HG03469 (cell line): ENCODE results near the gene KCNC1.

Experiments
- ATAC-seq: cut with Tn5 transposase; IDR thresholded peaks from one replicate; pipeline ENCODE4 v1.9.1; 2021; ENCODE audit warnings: mild to moderate bottlenecking, moderate library complexity, moderate number of reproducible peaks; ENCODE audit not compliant: unreplicated experiment

KCNC1 gene

DNA sequence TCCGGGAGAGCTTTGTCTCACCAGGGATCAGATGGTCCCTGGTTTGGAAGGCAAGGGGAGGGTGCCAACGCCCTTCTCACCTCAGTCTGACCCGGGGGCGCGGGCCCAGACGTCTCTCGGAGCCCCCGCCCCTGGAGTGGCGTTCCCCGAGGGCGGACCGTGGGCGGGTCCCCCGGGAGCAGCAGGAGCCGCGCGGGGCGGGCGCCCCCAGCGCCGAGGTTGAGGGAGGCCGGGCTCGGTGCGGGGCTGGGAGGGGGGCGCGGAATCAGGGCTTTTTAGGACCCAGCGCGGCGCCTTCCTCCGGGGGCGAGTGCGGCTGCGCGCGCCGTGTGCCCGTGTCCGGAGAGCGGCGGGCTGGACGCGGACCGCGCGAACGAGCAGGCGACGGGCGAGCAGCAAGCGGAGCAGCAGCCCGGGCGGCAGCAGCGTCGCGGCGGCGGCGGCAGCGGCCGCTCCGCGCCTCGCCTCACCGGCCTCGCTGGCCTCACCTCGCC lies at the start of gene KCNC1:
Gene KCNC1 (plus strand): TSS at position 364 of the 494 bp plus-strand sequence. CDS start 1,222 bp downstream, outside the sequence.
- no peak for ATAC-seq

DNA sequence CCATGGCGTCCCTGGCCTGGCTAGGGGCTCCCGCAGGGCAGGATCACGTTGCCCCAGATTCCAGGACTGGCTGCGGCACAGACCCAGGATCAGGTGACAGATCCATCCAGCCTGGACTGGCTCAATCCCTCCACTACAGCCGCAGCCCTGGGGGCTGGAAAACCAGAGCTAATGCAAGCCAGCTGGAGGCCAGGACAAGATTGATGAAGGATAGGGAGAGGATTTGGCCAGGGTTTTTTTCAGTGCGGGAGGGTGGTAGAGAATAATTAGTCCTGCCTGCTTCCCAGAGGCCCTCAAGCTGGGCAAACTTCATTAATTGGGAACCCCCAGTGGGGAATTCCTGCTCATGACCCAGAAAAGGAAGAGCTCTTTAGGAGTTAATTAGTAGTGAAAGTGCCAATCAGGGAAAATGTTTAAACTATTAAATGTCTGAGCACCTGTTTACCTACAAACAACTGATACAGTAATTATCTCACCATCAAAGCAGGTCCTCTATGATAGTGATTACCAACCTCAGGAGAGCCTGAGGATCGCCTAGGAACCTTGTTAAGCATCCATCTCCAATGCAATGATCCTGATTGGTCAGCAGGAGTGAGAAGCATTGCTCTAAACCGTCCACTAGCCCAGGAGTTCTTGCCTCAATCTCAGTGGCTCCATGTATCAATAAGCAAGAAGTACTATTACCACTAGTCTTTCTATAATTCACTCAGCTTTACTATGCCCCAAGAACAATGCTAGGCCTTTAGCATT lies 48.2 kb upstream of the KCNC1 start:
- no peak for ATAC-seq

DNA sequence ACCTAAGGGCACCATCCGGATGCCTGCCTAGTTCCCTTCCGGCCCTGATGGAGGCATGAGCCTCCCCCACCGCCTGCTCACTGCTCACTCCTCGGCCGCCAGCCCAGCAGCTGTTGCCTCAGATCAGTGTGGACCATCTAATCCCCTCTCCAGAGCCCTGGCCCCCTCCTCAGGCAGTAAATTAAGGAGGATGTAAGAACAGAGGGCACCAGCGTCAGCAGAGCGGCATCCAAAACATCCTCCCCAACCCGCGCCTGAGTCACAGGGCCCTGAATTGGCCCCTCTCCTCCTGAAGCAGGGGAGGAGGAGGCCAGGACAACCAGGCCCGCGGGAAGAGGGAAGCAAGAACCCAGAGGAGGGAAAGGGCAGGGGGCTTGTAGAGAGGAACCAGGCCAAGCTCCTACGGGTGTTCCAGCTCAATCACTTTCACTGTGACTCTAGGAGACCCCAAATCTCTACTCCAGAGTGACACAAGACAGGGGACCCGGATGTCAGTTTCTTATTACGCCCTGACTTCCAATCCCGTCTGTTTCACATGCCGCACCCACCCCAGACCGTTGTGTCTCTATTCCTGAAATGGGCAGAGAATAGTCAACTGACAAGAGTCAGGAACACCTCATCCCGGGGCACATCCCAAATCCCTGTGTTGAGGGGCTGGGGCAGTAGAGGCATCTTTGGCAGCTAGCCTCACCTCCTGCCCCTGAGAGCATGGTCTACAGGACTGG lies 46.5 kb upstream of the KCNC1 start:
- no peak for ATAC-seq

DNA sequence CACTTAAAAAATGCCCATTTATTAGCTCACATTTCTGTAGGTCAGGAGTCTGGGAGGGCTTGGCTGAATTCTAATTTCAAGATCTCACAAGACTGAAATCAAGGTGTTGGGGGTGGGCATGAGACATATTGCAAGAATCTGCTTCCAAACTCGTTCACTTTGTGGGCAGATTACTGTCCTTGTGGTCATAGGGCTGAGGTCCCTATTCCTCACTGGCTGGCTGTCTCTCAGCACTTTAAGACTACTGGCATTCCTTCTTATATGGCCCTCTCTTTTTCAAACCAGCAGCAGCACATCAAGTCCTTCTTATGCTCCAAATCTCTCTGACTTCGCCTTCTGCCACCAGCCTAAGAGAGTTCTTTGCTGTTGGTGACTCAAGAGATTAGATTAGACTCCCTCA lies 43.0 kb upstream of the KCNC1 start:
- no peak for ATAC-seq

DNA sequence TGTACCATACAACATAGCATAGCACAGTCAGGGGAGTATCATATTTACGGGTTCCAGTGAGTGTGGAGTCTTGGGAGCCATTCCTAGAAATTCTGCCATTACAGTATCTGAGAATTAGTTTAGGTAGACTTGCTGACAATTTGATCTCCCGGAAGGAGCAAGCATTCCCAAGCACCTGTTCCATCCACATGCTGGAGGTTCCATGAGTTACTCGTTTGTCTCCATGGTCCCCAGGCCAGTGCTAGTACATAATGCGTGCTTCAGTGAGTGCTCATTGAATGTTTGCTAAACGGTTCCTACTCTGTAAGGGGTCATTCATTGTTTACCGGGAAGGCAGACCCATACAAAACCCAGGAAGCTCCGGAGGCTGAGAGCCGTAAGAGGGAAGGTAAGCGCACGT lies 42.6 kb upstream of the KCNC1 start:
- no peak for ATAC-seq

DNA sequence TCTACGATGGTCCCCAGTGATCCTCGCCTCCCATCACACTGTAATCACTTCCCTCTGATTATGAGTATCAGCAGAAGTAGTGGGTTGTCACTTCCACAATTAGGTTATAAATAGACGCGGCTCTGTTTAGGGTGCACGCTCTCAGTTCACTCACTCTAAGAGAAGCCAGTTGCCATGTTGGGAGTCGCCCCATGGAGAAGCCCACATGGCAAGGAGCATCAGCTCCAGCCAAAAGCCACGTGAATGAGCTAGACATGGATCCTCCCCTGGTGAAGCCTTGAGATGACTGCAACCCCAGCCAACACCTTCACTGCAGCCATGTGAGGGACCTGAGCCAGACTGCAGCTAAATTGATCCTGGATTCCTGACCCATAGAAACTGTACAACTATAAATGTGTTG lies 41.6 kb upstream of the KCNC1 start:
- ATAC-seq: no peak

DNA sequence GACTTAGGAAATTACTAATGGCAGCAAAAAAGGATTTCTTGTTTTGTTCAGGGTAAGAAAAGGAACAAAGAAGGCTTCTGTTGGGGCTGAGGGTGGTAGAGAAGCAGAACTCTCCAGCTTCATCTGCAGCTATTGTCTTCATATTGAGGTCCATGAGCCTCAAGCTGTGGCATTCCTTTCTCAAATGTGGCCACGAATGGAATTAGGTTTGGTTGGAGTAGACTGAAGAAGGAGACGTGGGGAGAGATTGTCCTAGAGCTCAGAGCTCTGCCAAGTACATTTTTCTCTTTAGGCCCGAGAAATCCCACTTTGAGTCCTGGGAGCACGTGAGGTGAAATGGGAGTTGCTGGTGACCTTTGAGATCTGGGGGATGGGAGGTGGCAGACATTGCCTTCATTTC lies 41.0 kb upstream of the KCNC1 start:
- ATAC-seq: no peak

DNA sequence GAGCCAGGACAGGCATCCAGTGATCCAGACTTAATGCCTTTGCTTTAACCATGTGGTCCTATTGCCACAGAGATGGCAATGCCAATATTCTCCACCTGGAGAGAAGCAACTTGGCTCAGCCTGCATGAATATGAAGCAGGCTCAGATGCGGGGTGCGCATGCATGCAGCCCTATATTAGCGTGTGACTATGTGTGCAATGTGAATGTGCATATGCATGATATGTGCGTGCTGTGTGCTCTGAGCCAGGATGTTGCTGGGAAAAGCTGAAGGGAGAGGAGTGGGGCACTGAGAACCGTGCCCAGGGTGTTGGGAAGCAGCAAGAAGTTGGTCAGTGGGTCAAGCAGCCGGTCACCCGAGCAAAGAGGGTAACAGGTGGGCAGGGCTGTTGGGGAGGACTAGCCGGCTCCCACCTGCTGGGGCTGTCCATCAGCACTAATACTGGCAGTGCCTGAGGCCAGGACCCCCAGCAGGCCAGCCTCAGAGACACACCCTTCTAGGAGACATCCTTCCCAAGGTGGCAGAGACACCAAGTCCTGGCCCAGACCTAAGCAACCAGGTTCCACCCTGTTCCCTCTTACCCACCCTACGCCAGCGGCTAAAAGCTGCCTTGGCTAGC lies 40.0 kb upstream of the KCNC1 start:
- no peak for ATAC-seq

DNA sequence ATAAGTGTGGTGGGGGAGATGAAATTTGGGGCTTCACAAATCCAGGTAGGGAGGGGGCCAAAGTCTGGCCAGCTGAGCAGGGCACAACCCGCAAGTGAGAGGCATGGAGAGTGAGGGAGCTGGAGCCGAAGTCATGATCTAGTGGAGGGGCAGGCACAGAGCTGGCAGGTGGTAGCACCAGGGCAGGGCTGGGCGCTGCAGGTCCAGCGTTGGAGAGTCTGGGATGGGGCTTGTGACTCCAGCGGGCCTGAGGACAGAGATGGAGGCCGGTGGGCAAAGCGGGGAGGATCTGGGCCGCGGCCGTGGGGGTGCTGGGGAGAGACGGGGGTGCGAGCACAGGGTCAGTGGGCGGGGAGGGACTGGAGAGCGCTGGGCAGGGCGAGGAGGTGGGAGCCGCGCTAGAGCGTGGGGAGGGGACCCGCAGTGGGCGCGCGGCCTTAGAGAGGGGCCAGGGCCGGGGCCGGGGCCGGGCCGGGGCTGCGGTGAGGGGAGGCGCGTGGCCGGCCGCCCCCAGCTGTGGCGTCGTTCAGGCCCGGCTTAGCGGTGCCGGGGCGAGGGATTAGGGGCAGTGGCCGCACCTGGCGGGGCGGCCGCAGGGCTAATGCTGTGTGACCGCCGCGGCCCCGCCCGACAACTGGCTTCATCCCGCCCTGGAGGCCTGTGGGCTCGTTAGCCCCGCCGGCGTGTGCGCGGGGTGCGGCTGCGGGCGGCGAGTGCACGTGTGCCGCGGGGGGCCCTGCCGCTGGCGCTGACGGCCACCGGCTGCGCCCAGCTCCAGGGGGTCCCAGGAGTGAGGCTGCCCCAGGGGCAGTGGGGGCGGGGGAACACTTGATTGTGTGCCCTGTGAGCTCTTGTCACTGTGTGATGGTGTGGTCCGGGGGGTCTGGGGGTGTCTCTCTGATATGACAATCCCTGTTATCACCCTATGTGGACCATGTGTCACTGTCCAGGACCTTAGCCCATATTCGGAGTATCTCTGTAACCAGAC lies 38.8 kb upstream of the KCNC1 start:
- ATAC-seq: no peak

DNA sequence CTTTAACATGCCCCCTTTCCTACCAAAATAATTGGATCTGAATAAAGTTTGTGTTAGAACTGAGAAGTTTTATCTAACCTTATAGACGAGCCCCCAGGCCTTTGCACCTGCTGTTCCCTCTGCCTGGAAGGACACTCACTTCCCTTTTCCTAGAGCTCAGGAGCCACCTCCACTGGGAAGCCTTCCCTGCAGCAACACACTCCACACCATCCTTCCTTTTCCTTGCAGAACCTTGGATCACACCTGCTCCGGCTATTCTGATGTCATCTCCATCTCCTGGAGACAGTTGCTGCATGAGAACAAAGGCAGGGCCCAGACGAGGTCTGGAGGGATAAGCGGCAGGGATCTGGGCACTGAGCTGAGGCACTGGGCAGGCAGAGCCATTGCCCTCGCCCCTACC lies 37.8 kb upstream of the KCNC1 start:
- no peak for ATAC-seq

DNA sequence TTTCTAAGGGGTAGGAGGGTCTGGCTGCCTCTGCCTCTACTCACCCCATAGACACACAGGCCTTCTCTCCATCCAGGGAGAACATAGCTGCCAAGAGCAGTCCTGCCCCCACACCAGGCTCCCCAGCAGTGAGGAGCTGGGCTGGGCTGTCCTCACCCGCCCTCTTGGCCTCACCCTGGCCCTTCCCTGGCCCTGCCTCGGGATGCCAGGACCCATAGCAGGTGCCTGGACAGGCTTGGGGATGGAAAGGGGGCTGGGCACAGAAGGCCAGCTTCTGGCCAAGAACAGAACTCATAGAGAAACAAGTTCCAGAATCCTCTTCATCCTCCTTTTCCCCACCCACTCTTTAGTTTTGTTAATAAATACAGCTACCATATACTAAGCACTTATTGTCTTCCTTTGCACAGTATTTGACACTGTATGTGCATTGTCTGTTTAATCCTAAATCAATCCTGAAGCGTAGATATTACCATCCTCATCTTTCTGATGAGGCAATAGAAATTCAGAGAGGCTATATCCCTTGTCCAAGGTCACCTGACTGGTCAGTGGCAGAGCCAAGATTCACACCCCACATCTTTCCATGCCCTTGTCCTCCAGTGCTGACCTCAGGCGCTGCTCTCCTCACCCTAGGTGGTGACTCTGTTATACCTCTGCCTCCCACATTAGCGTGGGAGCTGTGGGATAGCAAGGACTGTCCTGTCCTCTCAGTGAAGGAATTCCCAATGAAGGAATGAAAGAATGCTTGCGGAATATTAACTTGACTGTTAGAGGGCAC lies 37.2 kb upstream of the KCNC1 start:
- no peak for ATAC-seq

DNA sequence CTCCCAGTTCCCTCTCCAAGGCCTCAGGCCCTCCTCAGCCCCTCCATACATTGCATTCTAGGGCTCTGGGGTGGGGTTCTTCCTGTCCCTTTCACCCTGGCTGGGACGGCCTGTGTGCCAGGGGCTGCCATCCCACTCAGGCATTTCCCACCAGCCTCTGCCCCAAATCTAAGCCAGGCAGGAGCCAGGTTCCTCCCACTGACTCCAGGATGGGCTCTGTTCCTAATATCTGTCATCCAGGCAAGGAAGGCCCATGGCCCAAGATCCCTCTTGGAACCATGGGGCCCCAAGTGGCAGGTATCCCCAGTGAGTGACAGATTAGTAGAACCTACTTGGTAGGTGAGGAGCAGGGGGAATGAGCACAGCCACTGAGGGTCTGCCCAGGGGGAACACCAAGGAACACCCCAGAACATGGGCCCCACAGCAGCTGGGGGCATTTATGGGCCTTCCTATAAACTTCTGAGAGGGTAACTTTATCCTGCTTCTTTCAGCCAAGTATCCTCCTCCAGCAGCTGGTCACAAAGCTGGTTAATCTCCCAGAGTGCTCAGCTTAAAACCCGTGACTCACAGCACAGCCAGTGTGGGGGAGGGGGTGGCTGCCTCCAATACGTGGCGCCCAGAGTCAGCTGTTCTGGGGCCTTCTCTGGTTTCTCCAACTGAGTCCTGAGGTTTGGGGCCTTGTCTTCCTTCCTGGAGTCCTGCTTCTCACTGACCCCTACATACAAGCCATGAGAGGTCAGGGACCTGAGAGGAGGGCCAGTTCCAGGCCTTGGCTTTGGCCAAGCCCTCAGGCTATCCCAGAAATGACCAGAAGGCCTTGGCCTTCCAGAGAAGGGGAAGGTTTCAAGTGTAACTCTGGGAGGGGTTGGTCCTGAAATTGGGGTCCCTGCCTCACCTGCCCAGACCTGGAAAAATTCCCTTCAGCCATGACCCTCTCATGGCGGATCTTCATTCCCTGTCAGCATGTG lies 35.1 kb upstream of the KCNC1 start:
- ATAC-seq: no peak

DNA sequence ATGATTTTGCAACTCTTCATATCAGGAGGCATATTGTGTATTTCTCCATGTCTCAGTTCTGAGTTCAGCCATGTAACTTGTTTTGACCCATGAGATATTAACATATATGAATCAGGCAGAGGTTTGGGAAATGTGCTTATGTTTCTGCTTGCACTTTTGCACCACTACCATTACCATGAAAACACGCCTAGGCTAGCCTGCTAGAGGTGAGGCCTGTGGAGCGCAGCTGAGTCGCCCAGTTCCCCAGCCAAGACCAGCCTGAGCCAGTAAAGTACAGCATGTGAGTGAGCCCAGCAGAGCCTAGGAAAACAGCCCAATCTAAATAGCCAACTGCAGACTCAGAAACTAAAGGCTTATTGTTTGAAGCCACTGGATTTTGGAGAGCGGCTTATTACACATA lies 33.6 kb upstream of the KCNC1 start:
- no peak for ATAC-seq

DNA sequence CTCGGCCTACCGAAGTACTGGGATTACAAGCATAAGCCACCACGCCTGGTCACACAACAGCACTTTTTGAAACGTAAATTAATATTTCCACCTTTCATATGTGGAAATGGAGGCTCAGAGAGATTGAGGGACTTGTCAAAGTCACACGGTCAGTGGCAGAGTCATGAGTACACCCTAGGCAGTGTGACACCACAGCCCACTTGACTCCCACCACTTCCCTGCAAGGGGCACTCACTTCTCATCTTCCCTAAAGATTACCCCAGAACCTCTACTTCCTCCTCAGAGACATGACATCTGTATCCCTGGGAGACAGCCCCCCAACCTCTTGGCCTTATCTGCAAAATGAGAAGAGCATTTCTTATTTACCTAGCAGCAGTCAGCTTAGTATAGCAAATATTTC lies 31.7 kb upstream of the KCNC1 start:
- ATAC-seq: no peak

DNA sequence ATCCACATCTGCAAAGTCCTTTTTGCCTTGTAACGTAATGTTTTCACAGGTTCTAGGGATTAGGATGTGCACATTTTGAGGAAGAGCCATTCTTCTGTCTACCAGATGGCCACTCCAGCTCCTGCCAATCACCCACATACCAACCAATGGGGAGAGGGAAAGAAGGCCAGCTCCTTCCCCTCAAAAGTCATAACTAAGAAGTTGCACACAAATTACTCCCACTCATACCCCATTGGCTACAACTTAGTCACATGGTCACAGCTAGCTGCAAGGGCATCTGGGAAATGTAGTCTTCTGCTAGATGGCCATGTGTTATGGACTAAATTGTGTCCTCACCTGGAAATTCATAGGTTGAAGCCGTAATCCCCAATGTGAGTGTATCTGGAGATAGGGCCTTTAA lies 30.6 kb upstream of the KCNC1 start:
- ATAC-seq: peak; percentile 64

DNA sequence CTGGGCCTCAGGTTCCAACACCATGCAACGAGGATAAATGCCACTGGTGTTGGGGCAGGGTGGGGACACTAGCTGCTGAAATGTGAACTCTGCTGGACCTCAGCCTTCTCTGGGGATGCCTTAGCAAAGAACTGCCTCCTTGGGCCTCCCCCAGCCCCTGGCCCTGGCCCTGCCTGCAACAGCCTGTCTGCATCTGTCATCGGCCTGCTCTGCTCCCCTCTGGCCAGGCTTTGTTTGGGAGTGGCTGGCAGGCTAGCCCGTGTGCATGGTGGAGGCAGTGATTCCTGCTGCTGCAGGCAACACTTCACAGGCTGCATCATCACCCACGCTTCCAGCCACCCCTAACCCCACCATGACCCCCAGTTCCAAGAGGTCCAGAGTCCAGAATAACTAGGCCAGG lies 26.8 kb upstream of the KCNC1 start:
- no peak for ATAC-seq

DNA sequence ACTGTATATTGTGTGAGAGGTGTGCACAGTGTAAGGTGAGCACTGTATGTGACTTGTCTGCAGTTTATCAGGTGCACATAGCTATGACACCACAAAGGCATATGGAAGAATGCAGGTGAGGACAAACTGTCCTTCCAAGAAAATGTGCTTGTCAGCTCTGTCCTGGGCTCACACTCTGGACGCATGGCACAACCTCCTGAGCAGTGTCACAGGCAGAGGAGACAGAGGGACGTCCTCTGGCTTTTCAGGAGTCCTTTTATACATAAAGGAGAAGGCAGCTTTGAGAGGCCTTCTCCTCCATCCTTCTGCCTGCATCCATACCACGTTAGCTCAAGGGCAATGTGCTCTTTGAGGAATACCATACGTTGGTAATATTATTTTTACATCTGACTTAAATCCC lies 22.7 kb upstream of the KCNC1 start:
- no peak for ATAC-seq

DNA sequence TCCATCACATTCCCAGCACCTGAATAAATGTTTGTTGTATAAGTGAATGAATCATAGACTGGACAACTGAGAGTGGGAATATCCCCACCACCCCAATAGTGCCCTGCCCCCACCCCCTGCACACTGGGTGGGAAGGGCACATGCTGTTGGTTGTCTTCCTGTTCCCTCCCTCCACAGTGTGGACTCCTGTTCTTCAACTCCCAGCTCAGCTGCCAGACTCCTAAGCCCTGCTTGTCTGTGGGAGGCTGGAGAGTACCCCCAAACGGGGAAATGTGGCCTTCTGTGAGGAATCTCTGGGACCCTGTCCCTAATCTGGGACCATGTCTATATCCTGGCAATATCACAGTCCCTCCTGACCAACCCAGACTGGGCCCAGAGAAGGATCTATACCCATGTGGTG lies 20.7 kb upstream of the KCNC1 start:
- no peak for ATAC-seq

DNA sequence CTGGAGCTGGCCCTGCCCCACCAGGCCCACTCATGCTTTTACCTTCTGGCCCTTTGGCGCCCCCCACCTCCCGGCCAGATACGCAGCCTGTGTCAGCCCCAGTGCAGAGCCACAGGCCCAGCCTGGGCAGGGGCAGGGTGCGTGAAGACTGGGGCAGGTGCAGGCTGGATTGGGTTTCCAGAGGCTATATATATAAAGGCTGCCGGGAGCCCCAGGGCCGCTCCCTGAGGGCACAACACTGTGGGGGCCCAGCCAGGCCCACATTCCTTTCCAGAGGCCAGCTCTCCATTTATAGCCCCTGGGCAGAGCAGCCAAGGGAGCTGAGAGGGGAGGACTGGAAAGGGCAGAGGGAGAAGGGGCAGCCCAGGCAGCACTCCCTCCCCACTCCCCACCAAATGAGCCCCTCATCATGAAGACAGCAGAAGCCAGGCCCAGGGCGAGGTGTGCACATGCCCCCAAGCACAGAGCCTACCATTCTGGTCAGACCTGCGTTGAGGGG lies 20.2 kb upstream of the KCNC1 start:
- ATAC-seq: no peak
